OCI-LY7 (cell line): ENCODE measurements around the gene TCF25. TPM values are rescaled to one million over a fixed set of nuclear protein-coding genes. Genes with fewer than 3 reads are reported as not detected.

Experiments
- BruUV-seq: library from RNA; stranded (reverse); fragments of 400-500 nt; replicated peaks from 2 replicates; lab custom pipeline; 2021; lab: Mats Ljungman, UMichigan
- CTCF ChIA-PET: fragments of 300-600 bp; sonication (Branson Sonifier 250); formaldehyde crosslinking; loops from one replicate; lab custom pipeline; 2022; ENCODE audit warnings: antibody characterized with exemption; ENCODE audit not compliant: unreplicated experiment; lab: Charles Lee
- POLR2A ChIA-PET: fragments of 300-600 bp; sonication (Branson Sonifier 250); formaldehyde crosslinking; loops from one replicate; lab custom pipeline; 2022; ENCODE audit warnings: antibody characterized with exemption; lab: Charles Lee
- DNase-seq: peaks from one replicate; pipeline ENCODE4 v3.0.0-alpha.2; 2015; ENCODE audit warnings: low spot score
- H2AFZ ChIP-seq: fragments of 200-600 bp; sonication (generic), shearing (Covaris generic); 2 replicates; pipeline ENCODE4 v1.6.1; 2014; ENCODE audit warnings: mild to moderate bottlenecking, antibody characterized with exemption, low read length, moderate library complexity
- H3K27ac ChIP-seq: fragments of 200-600 bp; sonication (generic); 2 replicates; pipeline ENCODE4 v1.5.1; 2014; ENCODE audit warnings: mixed run types, low read depth, mild to moderate bottlenecking, moderate library complexity, low read length, inconsistent platforms; ENCODE audit not compliant: poor library complexity, severe bottlenecking
- H3K36me3 ChIP-seq: fragments of 200-600 bp; sonication (generic); 2 replicates; pipeline ENCODE4 v1.6.1; 2014; ENCODE audit warnings: mild to moderate bottlenecking, antibody characterized with exemption, low read length, moderate library complexity, mixed read lengths; ENCODE audit not compliant: insufficient read depth
- H3K4me1 ChIP-seq: fragments of 200-600 bp; sonication (generic); 2 replicates; pipeline ENCODE4 v1.5.1; 2014; ENCODE audit warnings: mild to moderate bottlenecking, low read length; ENCODE audit not compliant: insufficient read depth, poor library complexity, severe bottlenecking
- H3K4me2 ChIP-seq: fragments of 200-600 bp; sonication (generic); 2 replicates; pipeline ENCODE4 v1.6.1; 2014; ENCODE audit warnings: mild to moderate bottlenecking, low read length
- H3K4me3 ChIP-seq: fragments of 200-600 bp; sonication (generic); 2 replicates; pipeline ENCODE4 v1.5.1; 2014; ENCODE audit warnings: mild to moderate bottlenecking, low read depth, low read length; ENCODE audit not compliant: poor library complexity, severe bottlenecking
- H3K79me2 ChIP-seq: fragments of 200-600 bp; sonication (generic); 2 replicates; pipeline ENCODE4 v1.6.1; 2016; ENCODE audit warnings: low read depth, mild to moderate bottlenecking, low read length, moderate library complexity, mixed read lengths; ENCODE audit not compliant: insufficient read depth
- H3K9me2 ChIP-seq: fragments of 200-600 bp; sonication (generic); 2 replicates; pipeline ENCODE4 v1.6.1; 2016; ENCODE audit warnings: mild to moderate bottlenecking, low read length, mixed read lengths; ENCODE audit not compliant: insufficient read depth
- H3K9me3 ChIP-seq: fragments of 200-600 bp; sonication (generic); 2 replicates; pipeline ENCODE4 v1.6.1; 2014; ENCODE audit warnings: mild to moderate bottlenecking, mixed run types, low read length, mixed read lengths
- H4K20me1 ChIP-seq: fragments of 200-600 bp; sonication (generic); 2 replicates; pipeline ENCODE4 v1.6.1; 2014; ENCODE audit warnings: mild to moderate bottlenecking, antibody characterized with exemption, low read length, moderate library complexity, mixed read lengths; ENCODE audit not compliant: insufficient read depth
- EZH2phosphoT487 ChIP-seq: fragments of 200-600 bp; sonication (generic); IDR thresholded peaks from 2 replicates; pipeline ENCODE4 v1.6.1; 2018; ENCODE audit warnings: low read depth, borderline replicate concordance, mild to moderate bottlenecking, mixed run types, antibody characterized with exemption, low read length, moderate library complexity, mixed read lengths
- intact Hi-C: fragments of 100-400 bp; cut with micrococcal nuclease; formaldehyde crosslinking; loops from one replicate; pipeline ENCODE4 v1.10.0; 2022; ENCODE audit not compliant: unreplicated experiment
- total RNA-seq, 2 experiments: library from RNA; depleted of rRNA in 1 of 2; stranded (reverse); fragments of >200 nt in 1 of 2; shearing (Covaris generic) in 1 of 2; gene quantifications; 2 replicates each; pipeline ENCODE4 v1.2.3, GENCODE V29; 2014 to 2022
- TF ChIP-seq, protein P1 (sequence below): fragments of 200-600 bp; sonication (generic); conservative IDR thresholded peaks from 2 replicates; pipeline ENCODE4 v1.5.1; 2014; ENCODE audit warnings: mild to moderate bottlenecking, antibody characterized with exemption, low read length, moderate library complexity, mixed read lengths

Gene TCF25
- total RNA-seq, 2 experiments from 2014 or later = 141 to 255 TPM

DNA sequence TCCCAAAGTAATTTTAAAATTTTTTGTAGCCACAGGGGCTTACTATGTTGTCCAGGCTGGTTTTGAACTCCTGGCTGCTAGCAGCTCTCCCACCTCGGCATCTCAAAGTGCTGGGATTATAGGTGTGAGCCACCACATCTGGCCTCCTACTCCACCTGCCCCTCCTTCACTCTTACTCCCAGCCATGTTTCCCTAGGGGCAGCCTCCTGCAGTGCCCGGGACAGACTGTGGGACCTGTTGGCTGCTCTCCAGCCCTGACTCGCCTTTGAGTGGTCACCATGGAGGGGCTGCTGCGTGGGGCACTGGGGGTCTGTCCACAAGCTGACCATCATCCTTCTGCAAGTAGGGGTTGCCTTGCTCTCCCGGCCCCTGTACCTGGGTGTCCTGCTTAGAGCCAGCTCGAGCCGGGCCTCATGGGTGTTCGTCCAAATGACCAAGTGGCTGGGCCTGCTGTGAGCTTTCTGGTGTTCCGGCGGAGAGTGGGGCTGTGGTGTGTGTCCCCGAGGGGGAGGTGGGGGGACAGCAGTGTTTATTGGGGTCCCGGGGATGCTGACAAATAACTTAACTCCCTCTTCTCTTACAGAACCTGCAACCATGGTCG is 28.6 kb upstream of the TCF25 start:
- CTCF ChIA-PET = no interaction called here

DNA sequence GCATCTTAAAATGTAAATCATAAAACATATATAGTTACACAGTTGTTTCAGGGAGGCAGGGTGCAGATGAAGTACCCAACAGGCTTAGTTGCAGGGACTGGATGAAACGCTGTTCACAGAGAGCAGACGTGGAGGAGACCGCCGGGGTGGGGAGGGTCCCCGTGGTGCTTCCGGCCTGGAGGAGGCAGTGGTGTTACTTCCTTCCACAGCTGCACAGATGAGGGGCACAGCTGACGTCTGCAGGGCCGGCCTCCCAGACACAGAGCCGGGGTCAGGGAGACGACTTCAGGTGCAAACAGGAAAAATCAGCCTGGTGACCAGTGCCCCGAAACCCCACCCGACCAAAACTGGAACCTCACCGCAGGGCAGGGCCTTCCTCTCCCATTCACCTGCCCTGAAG is 28.0 kb upstream of the TCF25 start:
- intact Hi-C loops = no loop called here
- TF ChIP-seq, protein P1, sequence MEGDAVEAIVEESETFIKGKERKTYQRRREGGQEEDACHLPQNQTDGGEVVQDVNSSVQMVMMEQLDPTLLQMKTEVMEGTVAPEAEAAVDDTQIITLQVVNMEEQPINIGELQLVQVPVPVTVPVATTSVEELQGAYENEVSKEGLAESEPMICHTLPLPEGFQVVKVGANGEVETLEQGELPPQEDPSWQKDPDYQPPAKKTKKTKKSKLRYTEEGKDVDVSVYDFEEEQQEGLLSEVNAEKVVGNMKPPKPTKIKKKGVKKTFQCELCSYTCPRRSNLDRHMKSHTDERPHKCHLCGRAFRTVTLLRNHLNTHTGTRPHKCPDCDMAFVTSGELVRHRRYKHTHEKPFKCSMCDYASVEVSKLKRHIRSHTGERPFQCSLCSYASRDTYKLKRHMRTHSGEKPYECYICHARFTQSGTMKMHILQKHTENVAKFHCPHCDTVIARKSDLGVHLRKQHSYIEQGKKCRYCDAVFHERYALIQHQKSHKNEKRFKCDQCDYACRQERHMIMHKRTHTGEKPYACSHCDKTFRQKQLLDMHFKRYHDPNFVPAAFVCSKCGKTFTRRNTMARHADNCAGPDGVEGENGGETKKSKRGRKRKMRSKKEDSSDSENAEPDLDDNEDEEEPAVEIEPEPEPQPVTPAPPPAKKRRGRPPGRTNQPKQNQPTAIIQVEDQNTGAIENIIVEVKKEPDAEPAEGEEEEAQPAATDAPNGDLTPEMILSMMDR = peak; percentile 68
- no peak for TF ChIP-seq EZH2phosphoT487
- H3K27ac ChIP-seq = peak overlapping the region; percentile 88
- peak overlapping the region; percentile 28 for H3K4me3 ChIP-seq
- ChIA-PET POLR2A (interaction anchor here (0.8 to 3.3 kb wide), 2 partner anchors 30 to 33 kb away, joined by 4 to 24 read pairs; no protein-coding TSS in a partner anchor), CTCF (interaction anchor here (0.6 kb wide), 1 partner anchor 1292 kb away, joined by 3 read pairs; no protein-coding TSS in a partner anchor)
- peak; percentile 87 for DNase-seq
- no peaks in the 10 kb centered on the region for H3K36me3 ChIP-seq
- peak overlapping the region; percentile 58 for H3K4me2 ChIP-seq
- H3K9me2 ChIP-seq = no peaks in the 10 kb centered on the region
- no peaks in the 10 kb centered on the region for H3K79me2 ChIP-seq
- no peaks in the 10 kb centered on the region for H3K9me3 ChIP-seq
- no TSS peak for BruUV-seq
- H3K4me1 ChIP-seq = peaks cover 49% of the 10 kb centered on the region
- peak overlapping the region; percentile 48; the same call in 1 of the 2 replicates for H2AFZ ChIP-seq
- no peaks in the 10 kb centered on the region for H4K20me1 ChIP-seq

More for the DNA sequence above, 28.6 kb upstream of the TCF25 start:
- peak overlapping the region; percentile 88 for H3K27ac ChIP-seq
- TF ChIP-seq, protein P1 = no peak
- TF ChIP-seq EZH2phosphoT487 = no peak
- H3K9me2 ChIP-seq = no peaks in the 10 kb centered on the region
- peak overlapping the region; percentile 48; the same call in 1 of the 2 replicates for H2AFZ ChIP-seq
- no peaks in the 10 kb centered on the region for H3K36me3 ChIP-seq
- BruUV-seq = no TSS peak
- intact Hi-C loops = loop anchor here (1.0 kb wide), 2 partner anchors 29 to 34 kb away; partner anchors contain the start of gene FANCA
- POLR2A ChIA-PET = interaction anchor here (0.8 to 3.3 kb wide), 4 partner anchors 29 to 34 kb away, joined by 4 to 24 read pairs (median 6); no protein-coding TSS in a partner anchor
- no peaks in the 10 kb centered on the region for H3K9me3 ChIP-seq
- H3K4me2 ChIP-seq = peak overlapping the region; percentile 58
- peak overlapping the region; percentile 28 for H3K4me3 ChIP-seq
- peaks cover 52% of the 10 kb centered on the region for H3K4me1 ChIP-seq
- no peaks in the 10 kb centered on the region for H4K20me1 ChIP-seq
- no peak for DNase-seq
- no peaks in the 10 kb centered on the region for H3K79me2 ChIP-seq
